Measurements from ENCODE around the gene C6orf47. TPM values are rescaled to one million over a fixed set of nuclear protein-coding genes. Genes with fewer than 3 reads are reported as not detected.
A peak's percentile ranks its signal among the peaks of the same experiment; 100 is the strongest.

C6orf47 gene
- total RNA-seq, 1 experiment from 2014 or later: 22.4 TPM

DNA sequence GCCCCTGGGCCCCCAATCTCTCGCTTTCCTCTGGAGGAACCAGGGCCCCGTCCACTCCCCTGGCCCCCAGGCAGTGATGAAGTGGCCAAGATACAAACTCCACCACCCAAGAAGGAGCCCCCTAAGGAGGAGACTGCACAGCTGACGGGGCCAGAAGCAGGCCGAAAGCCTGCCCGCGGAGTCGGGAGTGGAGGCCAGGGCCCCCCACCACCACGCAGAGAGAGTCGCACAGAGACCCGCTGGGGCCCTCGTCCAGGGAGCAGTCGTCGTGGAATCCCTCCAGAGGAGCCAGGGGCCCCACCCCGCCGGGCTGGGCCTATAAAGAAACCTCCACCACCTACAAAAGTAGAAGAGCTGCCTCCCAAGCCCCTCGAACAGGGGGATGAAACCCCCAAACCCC is 29.4 kb downstream of the C6orf47 start:
- TSS peak; percentile 15 for BruUV-seq (replicated peaks)
- CTCF ChIA-PET: no interaction called here

DNA sequence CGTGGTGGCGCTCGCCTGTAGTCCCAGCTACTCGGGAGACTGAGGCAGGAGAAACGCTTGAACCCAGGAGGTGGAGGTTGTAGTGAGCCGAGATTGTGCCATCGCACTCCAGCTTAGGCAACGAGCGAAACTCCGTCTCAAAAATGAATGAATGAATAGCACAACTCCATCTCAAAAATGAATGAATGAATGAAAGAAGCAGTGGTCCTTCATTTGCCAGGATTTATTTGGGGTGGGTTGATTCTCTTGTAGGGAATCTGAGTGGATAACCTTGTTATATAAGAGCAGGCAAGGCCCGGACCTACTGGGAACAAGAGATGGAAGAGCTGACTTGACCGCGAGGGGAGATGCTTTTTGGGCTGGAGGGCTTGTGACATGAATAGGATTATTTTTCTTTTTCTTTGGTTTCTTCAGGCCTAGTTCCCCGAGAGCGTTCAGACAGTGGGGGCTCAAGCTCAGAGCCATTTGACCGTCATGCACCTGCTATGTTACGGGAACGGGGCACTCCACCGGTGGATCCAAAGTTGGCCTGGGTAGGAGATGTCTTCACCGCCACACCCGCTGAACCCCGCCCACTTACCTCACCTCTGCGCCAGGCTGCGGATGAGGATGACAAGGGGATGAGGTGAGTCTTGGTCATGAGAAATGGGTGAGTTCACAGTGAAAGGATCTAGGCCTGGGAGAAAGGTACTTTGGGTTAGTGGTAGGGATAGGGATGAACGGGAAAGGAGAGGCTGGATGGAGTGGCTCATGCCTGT is 30.2 kb downstream of the C6orf47 start:
- POLR2A ChIA-PET: no interaction called here
- no peak for ATAC-seq

More for the DNA sequence above, 29.4 kb downstream of the C6orf47 start:
- intact Hi-C loops (cut with micrococcal nuclease; ENCODE audit: unreplicated experiment): no loop called here
- Histone ChIP-seq H3K27me3 (ENCODE audit: control insufficient read depth, insufficient read depth, low read length) (no peaks in the 10 kb centered on the region), H3K36me3 (ENCODE audit: control insufficient read depth, insufficient read depth, low read length) (peaks cover 52% of the 10 kb centered on the region), H3K4me1 (ENCODE audit: control insufficient read depth, insufficient read depth, low read length) (peaks cover 6% of the 10 kb centered on the region; the same call in 1 of the 2 replicates), H3K4me3 (ENCODE audit: low read depth in 2 of 2, low read length in 2 of 2) (no peak overlapping the region), H3K27ac (ENCODE audit: low read length) (no peak overlapping the region), H3K9me3 (ENCODE audit: control insufficient read depth, insufficient read depth, low read depth, low read length) (no peaks in the 10 kb centered on the region)
- TF ChIP-seq, protein P1, sequence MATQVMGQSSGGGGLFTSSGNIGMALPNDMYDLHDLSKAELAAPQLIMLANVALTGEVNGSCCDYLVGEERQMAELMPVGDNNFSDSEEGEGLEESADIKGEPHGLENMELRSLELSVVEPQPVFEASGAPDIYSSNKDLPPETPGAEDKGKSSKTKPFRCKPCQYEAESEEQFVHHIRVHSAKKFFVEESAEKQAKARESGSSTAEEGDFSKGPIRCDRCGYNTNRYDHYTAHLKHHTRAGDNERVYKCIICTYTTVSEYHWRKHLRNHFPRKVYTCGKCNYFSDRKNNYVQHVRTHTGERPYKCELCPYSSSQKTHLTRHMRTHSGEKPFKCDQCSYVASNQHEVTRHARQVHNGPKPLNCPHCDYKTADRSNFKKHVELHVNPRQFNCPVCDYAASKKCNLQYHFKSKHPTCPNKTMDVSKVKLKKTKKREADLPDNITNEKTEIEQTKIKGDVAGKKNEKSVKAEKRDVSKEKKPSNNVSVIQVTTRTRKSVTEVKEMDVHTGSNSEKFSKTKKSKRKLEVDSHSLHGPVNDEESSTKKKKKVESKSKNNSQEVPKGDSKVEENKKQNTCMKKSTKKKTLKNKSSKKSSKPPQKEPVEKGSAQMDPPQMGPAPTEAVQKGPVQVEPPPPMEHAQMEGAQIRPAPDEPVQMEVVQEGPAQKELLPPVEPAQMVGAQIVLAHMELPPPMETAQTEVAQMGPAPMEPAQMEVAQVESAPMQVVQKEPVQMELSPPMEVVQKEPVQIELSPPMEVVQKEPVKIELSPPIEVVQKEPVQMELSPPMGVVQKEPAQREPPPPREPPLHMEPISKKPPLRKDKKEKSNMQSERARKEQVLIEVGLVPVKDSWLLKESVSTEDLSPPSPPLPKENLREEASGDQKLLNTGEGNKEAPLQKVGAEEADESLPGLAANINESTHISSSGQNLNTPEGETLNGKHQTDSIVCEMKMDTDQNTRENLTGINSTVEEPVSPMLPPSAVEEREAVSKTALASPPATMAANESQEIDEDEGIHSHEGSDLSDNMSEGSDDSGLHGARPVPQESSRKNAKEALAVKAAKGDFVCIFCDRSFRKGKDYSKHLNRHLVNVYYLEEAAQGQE (IDR thresholded peaks at IDR 0.05; ENCODE audit: insufficient read depth in 1 of 2, low read depth in 2 of 2, low read length in 1 of 2): no peak
- TF ChIP-seq POLR2AphosphoS5 (IDR thresholded peaks at IDR 0.05; ENCODE audit: low read depth, low read length) (no peak), TCF7L2 (IDR thresholded peaks at IDR 0.05; ENCODE audit: low read depth, low read length) (no peak), SIN3A (IDR thresholded peaks at IDR 0.05; ENCODE audit: borderline replicate concordance, insufficient read depth, low read depth, low read length) (no peak)
- TF ChIP-seq, protein P2, sequence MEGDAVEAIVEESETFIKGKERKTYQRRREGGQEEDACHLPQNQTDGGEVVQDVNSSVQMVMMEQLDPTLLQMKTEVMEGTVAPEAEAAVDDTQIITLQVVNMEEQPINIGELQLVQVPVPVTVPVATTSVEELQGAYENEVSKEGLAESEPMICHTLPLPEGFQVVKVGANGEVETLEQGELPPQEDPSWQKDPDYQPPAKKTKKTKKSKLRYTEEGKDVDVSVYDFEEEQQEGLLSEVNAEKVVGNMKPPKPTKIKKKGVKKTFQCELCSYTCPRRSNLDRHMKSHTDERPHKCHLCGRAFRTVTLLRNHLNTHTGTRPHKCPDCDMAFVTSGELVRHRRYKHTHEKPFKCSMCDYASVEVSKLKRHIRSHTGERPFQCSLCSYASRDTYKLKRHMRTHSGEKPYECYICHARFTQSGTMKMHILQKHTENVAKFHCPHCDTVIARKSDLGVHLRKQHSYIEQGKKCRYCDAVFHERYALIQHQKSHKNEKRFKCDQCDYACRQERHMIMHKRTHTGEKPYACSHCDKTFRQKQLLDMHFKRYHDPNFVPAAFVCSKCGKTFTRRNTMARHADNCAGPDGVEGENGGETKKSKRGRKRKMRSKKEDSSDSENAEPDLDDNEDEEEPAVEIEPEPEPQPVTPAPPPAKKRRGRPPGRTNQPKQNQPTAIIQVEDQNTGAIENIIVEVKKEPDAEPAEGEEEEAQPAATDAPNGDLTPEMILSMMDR (IDR thresholded peaks at IDR 0.05): no peak
- no peak for DNase-seq (ENCODE audit: low read depth, low spot score)
- no peak for ATAC-seq
- POLR2A ChIA-PET: no interaction called here
- in situ Hi-C loops (cut with HindIII; ENCODE audit: low pct_unique_long_range_greater_than_20kb, low sequenced_read_pairs): no loop called here

More for the DNA sequence above, 30.2 kb downstream of the C6orf47 start:
- Histone ChIP-seq H3K27ac (ENCODE audit: low read length) (no peak overlapping the region), H3K4me1 (ENCODE audit: control insufficient read depth, insufficient read depth, low read length) (peaks cover 5% of the 10 kb centered on the region; the same call in 1 of the 2 replicates), H3K9me3 (ENCODE audit: control insufficient read depth, insufficient read depth, low read depth, low read length) (no peaks in the 10 kb centered on the region), H3K27me3 (ENCODE audit: control insufficient read depth, insufficient read depth, low read length) (no peaks in the 10 kb centered on the region), H3K36me3 (ENCODE audit: control insufficient read depth, insufficient read depth, low read length) (peaks cover 55% of the 10 kb centered on the region), H3K4me3 (ENCODE audit: low read depth in 2 of 2, low read length in 2 of 2) (no peak overlapping the region)
- BruUV-seq (replicated peaks): no TSS peak
- intact Hi-C loops (cut with micrococcal nuclease; ENCODE audit: unreplicated experiment): loop anchor here (1.0 kb wide), 1 partner anchor 9 kb away; no protein-coding TSS in a partner anchor
- no peak for DNase-seq (ENCODE audit: low read depth, low spot score)
- TF ChIP-seq SIN3A (IDR thresholded peaks at IDR 0.05; ENCODE audit: borderline replicate concordance, insufficient read depth, low read depth, low read length): no peak
- TF ChIP-seq POLR2AphosphoS5 (IDR thresholded peaks at IDR 0.05; ENCODE audit: low read depth, low read length): no peak; the same call in 1 of the 2 replicates
- TF ChIP-seq TCF7L2 (IDR thresholded peaks at IDR 0.05; ENCODE audit: low read depth, low read length): no peak
- TF ChIP-seq, protein P2 (IDR thresholded peaks at IDR 0.05): no peak
- TF ChIP-seq, protein P1 (IDR thresholded peaks at IDR 0.05; ENCODE audit: insufficient read depth in 1 of 2, low read depth in 2 of 2, low read length in 1 of 2): no peak
- in situ Hi-C loops (cut with HindIII; ENCODE audit: low pct_unique_long_range_greater_than_20kb, low sequenced_read_pairs): no loop called here
- CTCF ChIA-PET: interaction anchor here (0.5 kb wide), 1 partner anchor 40 kb away, joined by 3 read pairs; no protein-coding TSS in a partner anchor

Data from Panc1 (cell line).